Measurements from ENCODE around the gene SULT2B1.

- no peak for TF ChIP-seq EZH2phosphoT487 (IDR thresholded peaks at IDR 0.05; ENCODE audit: low read length)
- TF ChIP-seq CTCF (IDR thresholded peaks at IDR 0.05; ENCODE audit: low read length): no peak
Measured at GRCh38 chr19:48556825-48557224, 4.9 kb downstream of the SULT2B1 start.
